ENCODE data around the gene CLEC16A.

The CLEC16A gene

DNA sequence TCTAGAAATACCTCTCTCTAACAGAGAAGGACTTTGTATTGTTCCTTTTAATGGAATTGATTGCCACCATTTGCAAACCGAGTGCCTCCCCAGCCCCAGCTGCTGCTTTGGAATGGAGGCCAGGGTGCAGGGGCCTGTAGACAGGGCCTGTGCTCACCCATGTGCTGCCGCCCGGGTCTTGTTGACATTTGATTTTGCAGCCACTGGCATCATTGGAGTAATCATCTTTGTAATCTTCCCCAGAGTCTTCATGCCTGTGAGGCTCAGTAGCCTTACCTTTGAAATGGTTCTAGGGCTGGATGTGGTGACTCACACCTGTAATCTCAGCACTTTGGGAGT, 119.8 kb downstream of the CLEC16A start:
- FAIRE-seq = no peak

DNA sequence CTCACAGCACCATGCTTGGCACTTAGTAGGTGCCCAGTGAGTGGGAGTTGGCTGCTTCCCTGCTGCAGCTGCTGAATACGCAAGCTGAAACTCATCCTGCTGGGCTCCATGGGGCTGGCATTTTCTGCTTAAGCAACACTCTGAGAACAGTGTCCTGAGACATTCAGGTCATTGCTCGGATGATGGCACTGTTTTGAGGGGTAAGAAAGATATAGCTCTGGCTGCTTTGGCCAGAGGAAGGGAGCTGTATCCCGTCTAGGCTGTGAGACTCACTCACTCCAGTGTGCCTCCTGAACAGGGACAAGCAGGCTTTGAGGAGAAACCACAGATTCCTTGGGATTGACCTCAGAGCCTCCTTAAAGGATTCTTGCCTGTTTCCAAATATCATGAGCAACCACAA, 120.5 kb downstream of the CLEC16A start:
- FAIRE-seq = no peak

DNA sequence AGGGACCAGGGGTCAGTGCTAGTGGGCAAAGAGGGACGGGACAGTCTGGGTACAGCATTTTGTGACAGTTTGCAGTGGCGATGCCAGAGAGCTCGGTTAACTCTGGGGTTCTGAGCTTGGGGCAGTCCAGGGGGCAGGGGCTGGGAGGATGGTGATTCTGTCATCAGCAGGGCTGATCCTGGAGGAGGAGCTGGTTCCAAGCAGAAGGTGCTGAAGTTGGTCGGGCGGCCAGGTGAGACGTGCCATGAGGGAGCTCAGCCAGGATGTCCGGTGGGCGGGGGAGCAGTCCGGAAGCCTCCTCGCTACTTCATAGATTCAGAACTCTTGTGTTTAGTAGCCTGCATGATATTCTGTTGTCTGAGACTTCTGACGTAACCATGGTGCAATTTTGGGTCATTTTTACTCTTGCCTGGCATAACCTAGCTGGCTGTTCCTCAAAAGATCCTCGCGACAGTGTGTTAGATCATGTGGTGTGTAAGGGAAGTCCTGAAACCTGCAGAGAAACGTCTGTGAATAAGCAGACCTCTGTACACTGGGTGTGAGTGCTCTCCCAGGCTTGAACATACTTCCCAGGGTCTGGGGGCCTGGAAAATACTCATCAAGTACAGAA, 122.0 kb downstream of the CLEC16A start:
- no peak for FAIRE-seq

DNA sequence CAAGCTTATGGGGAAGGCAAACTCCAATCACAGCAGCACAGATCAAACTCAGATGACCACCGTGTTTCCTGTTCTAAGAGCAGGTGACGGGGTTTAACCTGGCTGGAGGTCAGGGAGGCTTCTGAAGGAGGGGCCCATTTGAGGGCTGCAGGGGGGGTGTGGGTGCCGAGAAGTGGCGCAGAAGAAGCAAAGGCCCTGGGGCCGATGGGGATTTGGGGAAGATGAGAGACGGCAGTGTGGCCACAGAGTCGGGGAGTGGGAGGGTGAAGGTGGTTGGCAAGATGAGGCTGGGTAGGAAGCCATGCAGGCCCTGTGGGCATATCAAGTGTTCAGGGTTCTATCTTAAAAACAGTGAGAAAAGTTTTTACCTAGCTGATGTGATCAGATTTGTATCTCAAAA, 122.9 kb downstream of the CLEC16A start:
- FAIRE-seq = no peak

DNA sequence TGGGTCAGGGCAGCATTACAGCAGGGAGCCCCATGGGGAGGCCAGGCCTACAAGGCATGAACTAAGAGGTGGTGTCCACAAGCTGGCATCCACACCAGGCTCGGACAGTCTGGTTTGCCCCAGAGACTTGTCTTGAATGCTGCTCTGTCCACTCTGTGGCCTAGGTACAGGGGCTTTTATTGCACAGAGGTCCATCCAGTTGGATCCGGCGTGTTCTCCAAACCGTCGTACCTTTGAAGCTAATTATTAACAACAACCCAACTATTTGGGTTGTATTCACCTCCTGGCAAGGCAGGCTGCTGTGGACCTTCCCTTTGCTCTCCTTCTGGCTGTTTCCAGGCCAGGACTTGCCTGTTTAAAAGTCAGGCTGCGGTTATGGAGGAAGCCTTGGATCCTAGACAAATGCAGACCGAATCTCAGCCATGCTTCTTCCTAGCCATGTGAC, 123.4 kb downstream of the CLEC16A start:
- no peak for FAIRE-seq

DNA sequence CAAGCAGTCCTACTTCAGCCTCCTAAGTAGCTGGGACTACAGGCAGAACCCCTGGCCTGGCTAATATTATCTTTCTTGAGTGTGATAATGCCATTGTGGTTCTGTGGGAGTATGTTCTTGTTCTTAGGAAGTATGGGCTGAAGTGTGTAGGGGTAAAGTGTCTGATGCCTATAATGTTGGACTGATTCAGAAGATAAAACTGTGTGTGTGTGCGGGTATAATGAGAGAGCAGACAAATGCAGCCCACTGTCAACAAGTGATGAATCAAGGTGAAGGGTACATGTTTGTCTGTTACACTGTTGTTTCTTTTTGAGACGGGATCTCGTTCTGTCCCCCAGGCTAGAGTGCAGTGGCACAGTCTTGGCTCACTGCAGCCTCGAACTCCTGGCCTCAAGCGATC, 127.5 kb downstream of the CLEC16A start:
- FAIRE-seq = no peak

DNA sequence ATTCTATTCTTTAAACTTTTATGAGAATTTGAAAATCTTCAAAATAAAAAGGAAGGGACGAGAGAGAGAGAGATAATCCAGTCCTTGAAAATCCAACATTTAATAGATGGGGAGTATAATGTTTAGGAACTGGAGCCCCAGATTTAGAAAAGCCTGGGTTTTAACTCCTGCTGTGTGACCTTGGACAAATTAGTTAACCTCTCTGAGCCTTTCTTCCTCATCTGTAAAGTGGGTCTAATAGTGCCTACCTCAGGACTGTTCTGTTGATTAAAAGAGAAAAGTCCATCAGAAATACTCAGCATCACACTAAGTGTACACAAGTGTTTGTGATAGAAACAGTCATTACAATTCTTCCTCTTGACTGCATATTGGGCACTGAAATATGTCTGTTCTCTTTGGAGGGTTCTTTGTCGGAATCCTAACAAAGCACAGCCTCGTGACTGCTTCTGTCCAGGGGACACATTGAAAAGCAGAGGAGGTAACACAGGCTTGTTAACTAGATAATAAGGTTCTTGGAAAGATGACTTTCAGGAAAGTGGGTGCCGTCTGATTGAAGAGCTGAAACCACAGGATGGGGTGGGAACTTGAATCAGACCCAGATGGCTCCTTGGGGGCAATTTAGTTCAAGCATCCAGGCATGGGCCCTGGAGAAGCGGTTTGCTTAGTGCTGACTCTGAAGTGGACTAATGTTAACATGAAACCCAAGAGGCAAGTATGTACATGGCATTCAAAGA, 128.2 kb downstream of the CLEC16A start:
- no peak for FAIRE-seq

DNA sequence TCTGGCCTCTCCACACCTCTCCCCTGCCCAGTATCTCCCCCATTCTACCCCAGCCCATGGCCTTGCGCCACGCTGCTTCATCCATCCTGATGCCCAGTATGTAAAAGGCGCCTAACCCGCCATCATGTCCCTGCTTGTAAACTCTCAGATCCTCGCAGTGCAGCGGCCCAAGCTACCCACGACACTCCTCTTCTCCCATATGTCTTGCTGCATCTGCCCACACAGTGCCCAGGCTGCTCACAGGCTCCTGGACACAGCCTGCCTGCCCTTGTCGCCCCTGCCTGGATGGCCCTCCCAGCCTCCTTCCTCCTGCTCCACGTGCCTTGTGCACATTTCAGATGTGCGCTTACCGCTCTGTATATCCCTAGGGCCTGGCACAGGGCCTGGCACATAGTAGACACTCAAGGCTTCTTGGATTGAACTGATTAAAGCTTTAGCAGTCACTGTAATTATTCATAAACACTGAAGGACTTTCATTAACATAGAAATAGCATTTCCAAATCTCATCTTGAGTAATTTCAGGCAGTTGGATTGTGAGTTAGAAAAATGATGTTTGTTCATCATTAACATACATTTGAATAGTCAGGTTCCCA, 129.1 kb downstream of the CLEC16A start:
- no peak for FAIRE-seq

DNA sequence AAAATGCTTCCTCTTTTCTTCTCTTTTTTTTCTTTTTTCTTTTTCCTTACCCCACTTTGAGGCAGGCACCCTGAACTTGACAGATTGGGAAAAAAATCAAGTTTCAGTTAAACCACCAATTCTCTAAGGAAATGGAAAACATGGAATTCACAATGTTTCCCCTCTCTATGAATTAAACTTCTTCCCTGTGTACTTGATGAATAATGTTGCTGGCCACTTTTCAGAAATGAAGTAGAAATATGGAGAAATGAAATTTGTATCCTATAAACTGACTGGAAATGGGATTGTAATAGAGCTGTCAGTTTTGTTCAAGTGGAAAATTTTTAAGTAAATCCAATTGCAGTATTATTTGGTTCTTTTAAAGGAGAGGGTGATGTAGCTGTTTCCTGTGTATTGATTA, 129.8 kb downstream of the CLEC16A start:
- FAIRE-seq = no peak

DNA sequence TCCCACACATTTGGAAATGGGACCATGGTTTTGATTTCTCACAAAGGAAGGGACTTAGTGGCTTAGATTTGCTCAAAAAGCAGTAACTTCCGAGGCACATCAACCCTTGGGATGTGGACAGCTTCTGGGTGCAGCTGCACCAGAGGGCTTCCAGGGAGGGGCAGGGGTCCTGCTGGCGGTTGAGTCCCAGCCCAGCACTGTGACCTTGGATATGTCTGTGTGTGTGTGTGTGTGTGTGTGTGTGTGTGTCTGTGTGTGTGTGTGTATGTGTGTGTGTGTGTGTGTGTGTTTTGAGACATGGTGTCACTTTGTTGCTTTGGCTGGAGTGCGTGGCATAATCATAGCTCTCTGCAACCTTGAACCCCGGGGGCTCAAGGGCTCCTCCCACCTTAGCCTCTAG, 130.8 kb downstream of the CLEC16A start:
- FAIRE-seq = no peak

DNA sequence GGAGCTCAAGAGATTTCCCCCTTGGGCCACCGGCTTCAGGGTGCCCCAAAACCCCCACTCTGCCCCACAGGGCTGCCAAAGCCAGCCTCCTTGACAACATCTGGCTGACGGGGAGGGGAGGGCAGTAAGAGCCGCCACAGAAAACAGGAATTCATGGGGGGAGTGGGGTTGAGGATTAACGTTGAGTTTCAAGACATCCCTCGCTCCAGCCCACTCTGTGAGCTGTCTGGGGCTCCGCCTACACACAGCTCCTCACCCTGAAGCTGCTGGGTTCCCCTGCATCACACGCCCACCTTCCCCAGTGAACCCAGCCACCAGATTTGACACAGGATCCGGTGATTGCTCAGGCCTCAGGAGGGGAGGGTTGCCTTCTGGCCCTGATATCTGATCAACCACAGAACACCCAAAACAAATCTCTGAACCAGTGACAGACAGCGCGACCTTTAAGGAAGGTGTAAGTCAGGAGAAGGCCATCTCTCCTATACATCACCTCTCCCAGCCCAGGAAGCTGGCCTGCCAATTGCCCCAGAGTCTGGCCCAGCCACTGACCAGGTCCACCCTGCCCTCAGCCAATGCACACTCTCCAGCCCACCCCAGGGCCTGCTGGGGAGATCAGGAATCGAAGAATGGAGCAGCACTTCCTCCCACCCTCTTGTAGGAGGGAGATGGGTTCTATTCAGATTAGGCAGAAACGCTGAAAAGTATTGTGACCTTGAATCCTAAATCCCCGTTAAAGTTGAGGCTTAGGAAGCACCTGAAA, 132.1 kb downstream of the CLEC16A start:
- no peak for FAIRE-seq

DNA sequence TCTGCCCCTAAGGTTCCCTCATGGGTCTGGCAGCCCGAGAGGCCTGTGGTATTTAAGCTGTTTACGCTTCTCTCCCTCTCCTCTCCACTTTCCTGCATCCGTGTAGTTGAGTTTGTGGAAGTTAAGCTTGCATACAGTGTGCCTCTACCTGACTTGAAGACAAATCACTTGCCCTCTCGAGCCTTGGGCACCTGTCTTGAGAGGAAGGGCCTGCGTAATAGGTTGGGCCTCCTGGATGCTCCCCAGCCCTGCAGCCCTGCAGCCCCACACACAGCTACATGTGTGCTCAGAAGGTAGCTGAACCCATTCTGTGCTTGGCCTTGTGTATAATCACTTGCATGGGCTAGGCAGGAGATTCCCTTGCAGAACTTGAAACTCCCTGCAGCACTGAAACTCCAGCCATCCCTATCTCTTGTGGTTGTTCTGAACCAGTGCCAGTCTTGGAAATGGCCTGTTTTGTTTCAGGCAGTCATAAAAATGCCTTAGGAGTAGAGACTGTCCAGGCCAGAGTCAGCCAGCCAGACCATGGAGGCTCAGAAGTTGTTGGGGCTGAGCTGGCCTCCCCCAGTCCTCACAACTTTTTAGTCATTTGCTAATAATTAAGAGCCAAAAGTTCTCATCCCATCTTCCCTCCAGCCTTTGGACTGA, 134.6 kb downstream of the CLEC16A start:
- FAIRE-seq = no peak

DNA sequence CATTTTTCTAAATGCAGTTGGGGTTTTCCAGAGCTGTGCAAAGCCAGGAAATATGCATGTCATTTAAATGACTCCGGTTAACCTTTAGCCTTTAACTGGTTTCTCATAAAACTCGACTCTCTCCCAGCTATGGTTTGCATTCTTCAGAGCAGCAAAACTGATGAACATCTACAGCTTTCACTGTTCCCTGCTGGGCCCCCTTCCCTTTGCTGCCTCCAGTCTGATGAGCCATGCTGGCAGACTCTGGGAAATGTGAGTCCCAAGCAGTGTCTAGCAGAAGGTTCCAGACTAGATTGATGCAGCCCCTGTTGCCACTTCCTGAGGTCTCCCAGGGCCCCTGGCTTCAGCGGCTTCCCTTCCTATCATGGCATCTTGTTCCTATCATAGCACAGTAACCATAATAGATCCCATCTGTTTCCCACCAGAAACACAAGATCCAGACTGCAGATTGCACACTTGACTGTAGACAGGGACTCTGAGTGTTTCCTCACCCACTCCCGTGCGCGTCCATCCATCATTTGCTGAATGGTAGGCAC, 135.4 kb downstream of the CLEC16A start:
- FAIRE-seq = no peak

DNA sequence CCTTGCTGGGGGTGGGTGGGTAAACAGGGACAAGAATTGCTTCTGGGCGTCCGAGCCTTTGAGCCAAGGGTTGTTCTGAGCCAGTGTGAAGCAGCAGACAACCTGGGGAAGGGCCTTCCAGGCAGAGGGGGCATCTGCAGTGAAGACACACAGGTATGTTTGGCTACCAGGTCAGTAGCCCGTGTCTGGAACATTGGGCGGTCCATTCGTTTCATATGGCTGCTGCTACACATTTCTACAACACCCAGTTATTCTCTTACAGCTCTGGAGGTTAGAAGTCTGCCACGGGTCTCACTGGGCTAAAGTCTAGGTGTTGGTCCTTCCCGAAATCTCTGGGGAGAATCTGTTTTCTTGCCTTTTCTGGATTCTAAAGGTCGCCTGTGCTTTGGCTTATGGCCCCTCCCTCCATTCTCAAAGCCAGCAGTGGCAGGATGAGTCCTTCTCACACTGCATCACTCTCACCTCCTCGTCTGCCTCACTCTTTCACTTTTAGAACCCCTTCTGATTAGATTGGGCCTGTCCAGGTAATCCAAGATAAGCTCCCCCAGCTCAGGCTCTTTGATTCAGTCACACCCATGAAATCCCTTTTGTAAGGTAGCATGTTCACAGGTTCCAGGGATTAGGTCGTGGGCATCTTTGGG, 136.1 kb downstream of the CLEC16A start:
- FAIRE-seq = no peak

DNA sequence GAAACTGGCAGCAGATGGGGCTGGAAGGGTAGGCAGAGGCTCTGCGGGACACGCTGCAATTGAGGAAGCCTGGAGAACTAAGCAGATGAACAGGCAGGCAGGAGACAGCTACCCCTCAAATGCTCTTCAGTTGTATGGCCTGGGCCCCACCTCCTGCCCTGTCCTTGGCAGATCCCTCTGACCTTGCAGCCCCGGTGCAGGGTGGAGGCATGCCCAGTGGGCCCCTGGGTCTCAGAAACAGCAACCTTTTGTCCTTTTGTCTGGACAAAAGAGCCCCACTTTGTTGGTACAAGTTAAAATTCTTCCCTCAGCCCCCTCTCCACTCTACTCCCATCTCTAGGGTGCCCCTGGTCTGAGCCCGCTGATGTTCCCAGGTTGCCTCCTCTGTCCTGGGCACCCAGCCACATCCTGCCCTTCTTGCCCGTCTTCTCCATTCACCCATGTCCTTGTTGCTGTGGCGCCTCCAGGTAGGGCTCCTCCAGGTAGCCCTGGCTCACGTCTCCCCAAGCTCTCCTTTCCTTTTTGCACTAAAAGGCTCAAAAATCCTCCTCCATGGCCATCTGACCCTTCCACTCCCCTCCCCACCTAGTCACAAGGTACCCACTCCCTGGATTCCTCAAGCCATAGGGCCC, 136.8 kb downstream of the CLEC16A start:
- FAIRE-seq = no peak

DNA sequence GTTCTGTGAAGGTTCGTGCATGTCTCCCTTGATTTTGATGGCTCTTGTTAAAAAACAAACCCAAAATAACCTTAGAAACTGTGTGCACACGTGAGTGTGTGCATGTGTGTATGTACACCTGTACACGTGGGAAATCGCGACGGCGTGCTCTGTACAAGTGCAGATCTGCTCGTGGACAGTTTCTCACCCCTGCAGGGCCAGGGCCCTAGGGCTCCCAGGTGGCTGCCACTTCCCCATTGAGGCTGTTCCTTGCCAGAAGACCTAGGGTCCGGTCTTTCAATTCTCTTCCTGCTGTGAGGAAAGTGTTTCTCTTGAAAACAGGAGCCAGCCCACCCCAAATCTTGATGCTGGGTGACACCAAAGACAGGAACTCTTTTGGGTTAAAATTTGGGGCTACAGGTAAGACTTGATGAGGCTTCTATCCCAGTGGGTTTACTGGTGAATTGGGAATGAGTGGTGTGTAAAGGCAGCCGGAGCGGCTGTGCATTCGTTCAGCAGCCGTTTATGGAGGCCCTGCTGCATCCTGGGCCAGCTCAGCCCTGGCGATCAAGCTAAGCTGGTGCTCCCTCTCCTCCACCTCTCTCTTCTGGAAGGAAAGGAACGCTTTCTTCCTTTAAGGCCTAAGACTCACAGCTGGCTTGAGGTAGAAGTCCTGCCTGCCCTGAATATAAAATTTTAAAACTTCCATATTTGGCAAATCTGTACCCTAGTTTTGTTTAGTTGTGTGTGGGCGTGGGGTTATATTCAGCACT, 137.9 kb downstream of the CLEC16A start:
- no peak for FAIRE-seq

DNA sequence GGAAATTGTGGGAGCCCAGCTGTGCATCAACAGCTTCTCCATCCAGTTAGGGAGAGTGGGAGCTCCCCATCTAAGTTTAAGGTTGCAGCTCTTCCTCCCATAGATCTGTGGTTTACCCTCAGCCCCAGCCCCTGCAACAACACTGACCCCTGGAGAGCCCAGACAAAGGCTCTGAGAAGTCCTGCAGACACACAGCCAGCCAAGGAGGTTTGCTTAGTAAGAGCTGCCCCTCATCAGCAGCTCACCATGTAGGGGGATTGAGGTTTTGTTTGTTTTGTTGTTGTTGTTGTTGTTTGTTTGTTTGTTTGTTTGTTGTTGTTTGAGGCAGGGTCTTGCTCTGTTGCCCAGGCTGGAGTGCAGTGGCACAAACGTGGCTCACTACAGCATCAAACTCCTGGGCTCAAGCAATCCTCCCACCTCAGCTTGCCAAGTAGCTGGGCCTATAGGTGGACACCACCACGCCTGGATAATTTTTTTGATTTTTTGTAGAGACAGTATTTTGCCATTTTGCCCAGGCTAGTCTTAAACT, 138.6 kb downstream of the CLEC16A start:
- FAIRE-seq = no peak

DNA sequence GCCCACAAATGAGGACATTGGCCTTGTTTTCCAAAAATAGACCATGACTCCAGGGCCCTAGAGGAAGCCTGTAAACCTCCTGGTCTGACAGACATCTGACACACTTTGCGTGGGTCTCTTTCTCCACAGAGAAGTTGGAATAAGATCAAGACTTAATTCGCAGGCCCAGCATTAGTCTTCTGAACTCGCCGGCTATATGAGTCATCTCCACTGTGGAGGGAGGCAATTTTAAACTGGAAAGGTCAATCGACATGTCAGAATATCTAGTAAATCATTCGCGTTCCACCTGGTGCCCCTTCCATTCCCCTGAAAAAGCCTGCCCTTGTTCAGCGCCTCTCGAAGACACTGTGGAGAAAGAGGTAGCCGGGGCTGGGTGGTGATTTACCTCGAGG, 140.1 kb downstream of the CLEC16A start:
- no peak for FAIRE-seq

DNA sequence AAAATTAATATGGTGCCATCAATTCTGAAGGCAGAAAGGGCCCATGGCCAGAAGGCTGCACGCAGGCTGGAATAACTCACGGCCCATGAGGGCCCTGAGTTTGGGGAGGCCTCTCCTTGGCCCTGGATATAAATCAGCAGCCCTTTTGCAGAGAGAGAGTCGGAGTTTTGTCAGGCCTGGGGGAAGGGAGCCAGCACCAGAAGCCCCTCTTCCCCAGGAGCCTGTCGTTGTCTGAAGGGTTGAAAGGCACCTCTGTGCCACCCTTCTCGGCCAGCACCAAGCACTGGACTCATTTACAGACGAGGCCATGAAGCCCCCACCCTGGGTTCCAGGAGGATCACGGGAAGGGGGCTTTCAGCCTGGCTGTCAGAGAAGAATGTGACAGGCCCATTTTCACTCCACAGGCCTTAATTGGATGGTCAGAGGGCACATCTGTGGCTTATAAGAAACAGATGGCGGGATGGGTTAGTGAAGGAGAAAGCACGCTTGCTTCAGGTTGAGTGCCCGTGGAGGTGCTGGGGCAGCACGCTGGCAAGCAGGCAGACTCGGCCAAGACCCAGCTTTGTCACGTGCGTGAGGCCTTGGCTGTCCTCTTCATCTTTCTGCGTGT, 140.6 kb downstream of the CLEC16A start:
- FAIRE-seq = no peak

DNA sequence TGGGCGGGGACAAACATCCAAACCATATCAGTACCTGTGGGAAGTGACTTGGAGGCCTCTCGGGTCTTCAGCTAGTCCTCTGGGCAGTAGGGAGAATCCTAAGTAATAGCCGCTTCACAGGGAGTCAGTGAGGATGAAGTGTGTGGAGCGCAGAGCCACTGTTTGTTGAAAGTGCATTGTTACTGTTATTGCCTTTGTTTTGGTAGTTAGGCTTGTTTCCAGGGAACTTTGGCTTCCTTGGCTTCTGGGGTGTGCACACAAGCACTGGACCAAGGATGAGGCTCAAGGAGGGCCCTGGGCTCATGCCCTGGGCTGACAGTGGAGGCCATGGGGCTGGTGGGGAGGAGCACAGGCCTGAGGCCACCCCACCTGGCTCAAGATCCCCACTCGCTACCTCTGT, 141.6 kb downstream of the CLEC16A start:
- FAIRE-seq = no peak

DNA sequence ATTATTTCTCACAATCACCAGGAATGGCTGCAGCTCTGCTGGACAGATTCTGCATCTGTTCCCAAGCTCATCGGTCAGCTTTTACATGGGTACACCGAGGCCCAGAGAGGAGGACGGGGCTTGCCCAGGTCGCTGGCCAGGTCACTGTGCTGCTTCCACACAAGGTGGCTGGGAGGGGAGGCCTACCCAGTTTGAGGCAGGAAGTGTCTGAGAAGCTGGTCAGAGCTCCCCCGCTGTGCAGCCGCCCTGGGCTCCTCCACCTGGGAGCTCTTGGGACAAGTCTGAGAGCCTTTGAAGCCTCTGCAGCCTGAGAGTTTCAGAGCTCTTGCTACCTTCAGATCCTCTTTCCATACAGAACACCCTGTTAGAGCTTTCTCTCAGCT, 143.3 kb downstream of the CLEC16A start:
- FAIRE-seq = no peak

Data from TTC549 (cell line).